ENCODE data around the gene SPTLC2.
"Not testable (repeated sequence)": the region's sequence is repeated elsewhere in the genome, so short reads cannot be mapped to it uniquely, and the experiment has no call there.

The SPTLC2 gene, protein sequence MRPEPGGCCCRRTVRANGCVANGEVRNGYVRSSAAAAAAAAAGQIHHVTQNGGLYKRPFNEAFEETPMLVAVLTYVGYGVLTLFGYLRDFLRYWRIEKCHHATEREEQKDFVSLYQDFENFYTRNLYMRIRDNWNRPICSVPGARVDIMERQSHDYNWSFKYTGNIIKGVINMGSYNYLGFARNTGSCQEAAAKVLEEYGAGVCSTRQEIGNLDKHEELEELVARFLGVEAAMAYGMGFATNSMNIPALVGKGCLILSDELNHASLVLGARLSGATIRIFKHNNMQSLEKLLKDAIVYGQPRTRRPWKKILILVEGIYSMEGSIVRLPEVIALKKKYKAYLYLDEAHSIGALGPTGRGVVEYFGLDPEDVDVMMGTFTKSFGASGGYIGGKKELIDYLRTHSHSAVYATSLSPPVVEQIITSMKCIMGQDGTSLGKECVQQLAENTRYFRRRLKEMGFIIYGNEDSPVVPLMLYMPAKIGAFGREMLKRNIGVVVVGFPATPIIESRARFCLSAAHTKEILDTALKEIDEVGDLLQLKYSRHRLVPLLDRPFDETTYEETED

DNA sequence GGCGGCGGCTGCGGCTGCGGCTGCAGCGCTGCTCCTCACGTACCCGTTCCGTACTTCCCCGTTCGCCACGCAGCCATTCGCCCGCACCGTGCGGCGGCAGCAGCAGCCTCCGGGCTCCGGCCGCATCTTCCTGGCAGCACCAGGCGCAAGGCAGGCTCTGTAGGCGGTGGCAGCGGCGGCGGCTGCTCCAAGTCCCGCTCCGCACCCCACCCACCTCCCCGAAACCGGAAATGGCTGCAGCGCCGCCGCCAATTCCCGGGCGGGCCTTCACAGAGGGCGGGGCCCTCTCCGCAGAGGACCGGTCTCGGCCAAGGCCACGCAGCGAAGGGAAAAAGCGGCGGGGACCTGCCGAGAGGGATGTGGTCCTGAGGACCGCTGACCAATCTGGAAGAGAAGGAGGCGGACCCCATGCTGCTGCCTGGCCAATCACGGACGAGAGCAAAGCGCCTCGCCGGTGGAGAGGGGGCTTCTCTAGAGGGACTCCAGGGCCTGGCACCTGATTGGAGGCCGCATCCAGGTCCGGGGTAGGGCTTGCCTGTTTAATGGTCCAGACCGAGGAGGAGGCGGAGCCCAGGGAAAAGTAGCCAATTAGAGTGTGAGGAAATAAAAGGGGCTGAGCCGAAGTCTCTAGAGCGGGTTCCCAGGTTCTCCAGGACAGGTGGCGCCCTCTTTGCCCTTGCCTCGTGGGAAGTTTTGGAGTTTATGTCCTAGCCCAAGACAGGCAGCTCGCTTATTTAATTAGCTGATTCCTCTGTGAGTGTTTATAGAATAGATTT lies at the start of gene SPTLC2:
Gene SPTLC2, minus strand, starts transcription at position 184 of the 776 bp plus-strand sequence. Its CDS starts 58 bp downstream, at position 126.
- DNase-seq (ENCODE audit: low read depth) = peak; percentile 99
- TF ChIP-seq, protein P1, sequence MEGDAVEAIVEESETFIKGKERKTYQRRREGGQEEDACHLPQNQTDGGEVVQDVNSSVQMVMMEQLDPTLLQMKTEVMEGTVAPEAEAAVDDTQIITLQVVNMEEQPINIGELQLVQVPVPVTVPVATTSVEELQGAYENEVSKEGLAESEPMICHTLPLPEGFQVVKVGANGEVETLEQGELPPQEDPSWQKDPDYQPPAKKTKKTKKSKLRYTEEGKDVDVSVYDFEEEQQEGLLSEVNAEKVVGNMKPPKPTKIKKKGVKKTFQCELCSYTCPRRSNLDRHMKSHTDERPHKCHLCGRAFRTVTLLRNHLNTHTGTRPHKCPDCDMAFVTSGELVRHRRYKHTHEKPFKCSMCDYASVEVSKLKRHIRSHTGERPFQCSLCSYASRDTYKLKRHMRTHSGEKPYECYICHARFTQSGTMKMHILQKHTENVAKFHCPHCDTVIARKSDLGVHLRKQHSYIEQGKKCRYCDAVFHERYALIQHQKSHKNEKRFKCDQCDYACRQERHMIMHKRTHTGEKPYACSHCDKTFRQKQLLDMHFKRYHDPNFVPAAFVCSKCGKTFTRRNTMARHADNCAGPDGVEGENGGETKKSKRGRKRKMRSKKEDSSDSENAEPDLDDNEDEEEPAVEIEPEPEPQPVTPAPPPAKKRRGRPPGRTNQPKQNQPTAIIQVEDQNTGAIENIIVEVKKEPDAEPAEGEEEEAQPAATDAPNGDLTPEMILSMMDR (IDR thresholded peaks at IDR 0.05; ENCODE audit: low read depth, low read length, missing control alignments) = peak; percentile 27
- peak within 1 kb of the TSS; percentile 80 for H3K4me3 ChIP-seq (ENCODE audit: low read depth, low read length)

DNA sequence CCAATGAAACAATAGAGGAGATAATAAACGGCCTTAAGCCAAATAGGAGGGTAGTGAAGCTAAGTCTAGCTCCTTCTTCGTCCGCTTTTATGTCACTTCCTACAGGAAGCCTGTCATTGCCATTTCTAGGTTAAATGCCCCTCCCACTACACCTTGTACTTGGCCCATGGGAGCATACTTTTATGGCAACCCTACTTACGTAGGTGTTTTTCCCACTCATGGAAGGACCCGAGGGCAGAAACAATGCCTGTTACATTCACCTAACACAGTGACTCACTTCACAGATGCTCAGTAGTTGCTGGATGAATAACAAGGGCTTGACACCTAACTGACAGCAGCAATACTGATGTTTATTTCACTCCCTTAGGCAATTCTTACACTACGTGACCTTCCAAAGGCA lies 46.9 kb upstream of the SPTLC2 start:
- TF ChIP-seq, protein P1 (IDR thresholded peaks at IDR 0.05; ENCODE audit: low read depth, low read length, missing control alignments) = no peak
- no peak overlapping the region for H3K4me3 ChIP-seq (ENCODE audit: low read depth, low read length)
- DNase-seq (ENCODE audit: low read depth) = no peak

DNA sequence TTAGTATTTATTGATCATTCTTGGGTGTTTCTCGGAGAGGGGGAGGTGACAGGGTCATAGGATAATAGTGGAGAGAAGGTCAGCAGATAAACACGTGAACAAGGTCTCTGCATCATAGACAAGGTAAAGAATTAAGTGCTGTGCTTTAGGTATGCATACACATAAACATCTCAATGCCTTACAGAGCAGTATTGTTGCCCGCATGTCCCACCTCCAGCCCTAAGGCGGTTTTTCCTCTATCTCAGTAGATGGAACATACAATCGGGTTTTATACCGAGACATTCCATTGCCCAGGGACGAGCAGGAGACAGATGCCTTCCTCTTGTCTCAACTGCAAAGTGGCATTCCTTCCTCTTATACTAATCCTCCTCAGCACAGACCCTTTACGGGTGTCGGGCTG lies 45.1 kb upstream of the SPTLC2 start:
- not testable (repeated sequence) for DNase-seq (ENCODE audit: low read depth); H3K4me3 ChIP-seq (ENCODE audit: low read depth, low read length)

DNA sequence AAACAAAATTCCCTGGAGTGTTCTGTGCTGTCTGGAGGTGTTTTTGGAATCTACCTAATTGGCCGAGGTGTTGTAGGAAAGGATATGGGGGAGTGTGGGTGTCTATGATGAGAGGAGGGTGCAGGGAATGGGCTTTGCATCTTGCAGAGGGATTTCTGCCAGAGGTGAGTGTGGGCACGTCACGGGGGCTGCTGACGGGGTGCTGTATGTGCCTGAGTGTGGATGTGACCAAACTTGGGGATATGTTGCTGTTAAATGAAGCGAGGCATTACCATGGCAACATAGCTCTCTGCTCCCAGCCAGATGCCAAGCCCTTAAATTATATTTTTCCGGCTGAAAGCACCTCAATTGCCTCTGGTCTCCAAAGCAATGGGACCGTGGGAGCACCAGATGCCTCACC lies 44.3 kb upstream of the SPTLC2 start:
- no peak for DNase-seq (ENCODE audit: low read depth)
- no peak overlapping the region for H3K4me3 ChIP-seq (ENCODE audit: low read depth, low read length)
- TF ChIP-seq, protein P1 (IDR thresholded peaks at IDR 0.05; ENCODE audit: low read depth, low read length, missing control alignments) = no peak

DNA sequence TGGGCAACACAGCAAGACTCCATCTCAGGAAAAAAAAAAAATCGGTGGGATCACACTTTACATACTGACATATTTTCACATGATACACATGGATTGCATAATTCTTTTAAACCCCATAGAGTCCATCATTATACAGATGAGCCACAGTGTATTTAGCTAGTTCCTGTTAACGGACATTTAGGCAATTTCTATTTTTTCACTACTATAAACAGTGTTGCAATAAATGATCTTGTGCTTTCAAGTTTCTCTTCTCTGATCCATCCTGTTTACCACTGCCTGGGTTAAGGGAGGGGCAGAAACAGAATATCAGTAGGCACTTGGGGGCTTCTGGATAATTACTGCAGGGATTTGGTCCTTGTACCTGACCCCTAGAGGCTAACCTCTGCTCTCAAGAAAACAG lies 43.4 kb upstream of the SPTLC2 start:
- TF ChIP-seq, protein P1 (IDR thresholded peaks at IDR 0.05; ENCODE audit: low read depth, low read length, missing control alignments) = no peak
- no peak overlapping the region for H3K4me3 ChIP-seq (ENCODE audit: low read depth, low read length)
- no peak for DNase-seq (ENCODE audit: low read depth)

DNA sequence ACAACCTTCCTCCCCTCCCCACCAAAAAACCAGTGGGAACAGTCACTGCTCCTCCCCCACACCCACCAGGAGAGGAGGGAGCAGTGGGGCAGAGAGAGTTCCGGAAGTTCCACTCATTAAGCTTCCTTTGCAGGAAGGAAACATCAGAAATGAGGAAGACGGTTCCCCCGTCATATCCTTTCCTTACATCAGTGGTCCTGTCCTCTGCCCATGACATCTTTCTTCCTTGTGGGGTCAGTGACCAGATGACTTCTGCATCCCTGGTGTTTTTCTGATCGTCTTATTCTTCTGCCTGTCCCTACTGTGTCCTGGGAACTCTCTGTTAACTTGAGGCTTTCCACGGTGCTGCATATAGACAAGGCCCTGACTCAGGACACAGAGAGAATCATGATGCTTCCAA lies 40.8 kb upstream of the SPTLC2 start:
- TF ChIP-seq, protein P1 (IDR thresholded peaks at IDR 0.05; ENCODE audit: low read depth, low read length, missing control alignments) = no peak
- H3K4me3 ChIP-seq (ENCODE audit: low read depth, low read length) = no peak overlapping the region
- DNase-seq (ENCODE audit: low read depth) = no peak

DNA sequence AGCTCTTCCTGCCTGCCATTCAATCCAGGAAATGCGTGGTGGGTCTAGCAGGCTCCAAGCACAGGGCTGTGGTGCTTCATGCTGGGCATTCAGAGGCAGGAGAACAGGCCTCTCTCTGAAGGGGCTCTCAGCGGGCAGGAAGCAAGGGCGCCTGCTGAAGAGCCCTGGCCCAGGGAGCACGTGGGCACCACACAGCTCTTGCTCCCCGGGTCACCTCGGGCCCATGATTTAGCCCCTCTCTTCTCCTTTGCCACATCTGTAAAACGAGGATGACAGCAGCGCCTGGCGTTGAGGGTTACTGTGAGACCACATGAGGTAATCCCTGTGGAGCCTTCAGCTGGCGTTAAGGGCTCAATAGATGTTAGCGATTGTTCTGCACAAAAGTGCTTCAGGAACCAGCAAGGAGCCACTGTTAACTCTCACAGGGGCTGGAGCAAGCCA lies 37.6 kb upstream of the SPTLC2 start:
- DNase-seq (ENCODE audit: low read depth) = no peak
- no peak overlapping the region for H3K4me3 ChIP-seq (ENCODE audit: low read depth, low read length)
- TF ChIP-seq, protein P1 (IDR thresholded peaks at IDR 0.05; ENCODE audit: low read depth, low read length, missing control alignments) = no peak
